Measurements from ENCODE around the gene PRKRA. TPM values are rescaled to one million over a fixed set of nuclear protein-coding genes. Genes with fewer than 3 reads are reported as not detected.

The PRKRA gene
- total and polyA plus RNA-seq, 9 of the 15 experiments (the other 6 are each of a cell fraction or from before 2014, with no cell fraction given): 14.1 to 78.1 (median 52.3) TPM

GRCh38 chr2:178476477-178476876 lies 25.5 kb upstream of the PRKRA start:
- no peak for DNase-seq (ENCODE audit: extremely low read depth in 1 of 4, low spot score in 3 of 4)
- no TSS peak for BruUV-seq (replicated peaks)
- intact Hi-C loops (cut with micrococcal nuclease): loop anchor here (5.0 to 10.0 kb wide), 4 partner anchors 169 to 1528 kb away; partner anchors contain the start of genes CWC22 and RBM45
- in situ Hi-C loops (cut with MboI): no loop called here
- no peak overlapping the region for H3K4me3 ChIP-seq
- FAIRE-seq: no peak
- H3K9me1 ChIP-seq (ENCODE audit: control insufficient read depth, insufficient read depth, low read length): no peaks in the 10 kb centered on the region
- POLR2A ChIA-PET: interaction anchor here (1.0 kb wide), 1 partner anchor 8 kb away, joined by 3 read pairs; no protein-coding TSS in a partner anchor
- H4K20me1 ChIP-seq (replicated peaks; ENCODE audit: control insufficient read depth, insufficient read depth, low read length): no peaks in the 10 kb centered on the region
- no peaks in the 10 kb centered on the region for H3K27me3 ChIP-seq (ENCODE audit: control insufficient read depth in 2 of 2, insufficient read depth in 2 of 2, low read length in 2 of 2)
- ATAC-seq: no peak
- CTCF ChIA-PET (ENCODE audit: low intra/inter-chr PET ratio): no interaction called here
- peaks cover 21% of the 10 kb centered on the region for H3K79me2 ChIP-seq (ENCODE audit: control insufficient read depth, insufficient read depth, low read length)
- H3K9me3 ChIP-seq (replicated peaks; ENCODE audit: control insufficient read depth, insufficient read depth, low read depth, low read length): no peaks in the 10 kb centered on the region
- no peak overlapping the region; the same call in 1 of the 2 replicates for H2AFZ ChIP-seq (ENCODE audit: low read depth, low read length)
- H3K27ac ChIP-seq (ENCODE audit: extremely low read depth, low read depth, low read length): no peak overlapping the region
- H3K36me3 ChIP-seq (ENCODE audit: control insufficient read depth, insufficient read depth, low read length): no peaks in the 10 kb centered on the region
- peaks cover 15 to 17% of the 10 kb centered on the region in 2 experiments for H3K4me1 ChIP-seq (replicated peaks in 1 of 2; ENCODE audit: control insufficient read depth in 2 of 2, insufficient read depth in 2 of 2, low read length in 2 of 2)
- no peak overlapping the region for H3K4me2 ChIP-seq (ENCODE audit: insufficient read depth, low read length)
- TF ChIP-seq ZBTB40 (IDR thresholded peaks at IDR 0.05): no peak
- TF ChIP-seq ZBTB40 (CRISPR knock-in tag; IDR thresholded peaks at IDR 0.05): no peak
- 0 out of 2 replicates have a peak, but pooled peaks have one; percentile 36 for TF ChIP-seq BCOR (IDR thresholded peaks at IDR 0.05)
- TF ChIP-seq ZNF174 (CRISPR knock-in tag; IDR thresholded peaks at IDR 0.05): no peak
- peak; percentile 5 for TF ChIP-seq RBM25 (IDR thresholded peaks at IDR 0.05; ENCODE audit: low read depth, low read length, severe bottlenecking)
- no peak for TF ChIP-seq ZBTB1 (CRISPR knock-in tag; IDR thresholded peaks at IDR 0.05; ENCODE audit: borderline replicate concordance, low read depth)
- 0 out of 2 replicates have a peak, but pooled peaks have one; percentile 22 for TF ChIP-seq ZNF24 (IDR thresholded peaks at IDR 0.05)
- TF ChIP-seq ZNF589 (CRISPR knock-in tag; IDR thresholded peaks at IDR 0.05; ENCODE audit: low read depth): no peak
- TF ChIP-seq SMARCA5 (IDR thresholded peaks at IDR 0.05): 0 out of 2 replicates have a peak, but pooled peaks have one; percentile 35
- TF ChIP-seq ZNF146 (CRISPR knock-in tag; IDR thresholded peaks at IDR 0.05; ENCODE audit: unreplicated experiment): peak; percentile 88
- H3K9ac ChIP-seq (ENCODE audit: insufficient read depth in 1 of 2, low read depth in 2 of 2, low read length in 2 of 2): no peak overlapping the region

Data from K562 (cell line).